GM12891 (cell line): ENCODE results near the gene GAL3ST1.

Experiments
- PAX5 ChIP-seq: IDR thresholded peaks from 2 replicates; pipeline ENCODE4 v1.6.1; 2011; ENCODE audit warnings: low read length, moderate library complexity, mild to moderate bottlenecking; ENCODE audit not compliant: insufficient read depth, severe bottlenecking
- POLR2A ChIP-seq: IDR thresholded peaks from 2 replicates; pipeline ENCODE4 v1.6.1; 2011; ENCODE audit warnings: low read depth, low read length, control low read depth
- POLR2AphosphoS5 ChIP-seq: IDR thresholded peaks from 2 replicates; pipeline ENCODE4 v1.6.1; 2011; ENCODE audit warnings: low read depth, low read length, control low read depth
- POU2F2 ChIP-seq: IDR thresholded peaks from 2 replicates; pipeline ENCODE4 v1.6.1; 2011; ENCODE audit warnings: low read depth, mild to moderate bottlenecking, control low read depth, low read length, moderate library complexity
- SPI1 ChIP-seq: IDR thresholded peaks from 2 replicates; pipeline ENCODE4 v1.6.1; 2011; ENCODE audit warnings: low read depth, low read length, control low read depth
- TAF1 ChIP-seq: IDR thresholded peaks from 2 replicates; pipeline ENCODE4 v1.6.1; 2011; ENCODE audit warnings: low read depth, low read length, control low read depth

DNA sequence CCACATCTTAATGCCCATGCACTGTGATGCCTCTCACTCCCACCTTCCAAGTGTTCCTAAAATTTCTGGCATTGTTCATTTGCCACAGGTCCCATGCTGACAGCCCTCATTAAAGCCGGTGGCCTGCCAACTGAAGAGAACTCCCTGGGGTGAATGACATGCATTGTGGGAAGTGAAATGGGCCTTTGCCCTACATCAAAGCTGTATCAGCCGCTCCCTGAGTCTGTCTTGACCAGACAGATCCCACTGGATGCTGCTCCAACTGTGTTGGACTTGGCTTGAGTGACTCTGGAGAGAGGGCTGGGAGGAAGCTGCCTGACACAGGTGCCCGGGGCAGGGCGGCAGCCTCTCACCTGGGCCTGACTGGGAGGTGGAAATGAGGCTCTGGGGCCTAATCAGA is 60.2 kb downstream of the GAL3ST1 start:
- TF ChIP-seq POLR2AphosphoS5: no peak
- no peak for TF ChIP-seq POLR2A
- no peak for TF ChIP-seq PAX5
- no peak for TF ChIP-seq TAF1
- no peak for TF ChIP-seq SPI1
- no peak for TF ChIP-seq POU2F2
